HL-60 (cell line): ENCODE data around the gene SLAMF9.

ENCODE experiments used
- CTCF ChIP-seq: IDR thresholded peaks from one replicate; pipeline ENCODE4 v1.5.1; 2011; ENCODE audit warnings: low read length, control low read depth, inconsistent platforms; ENCODE audit not compliant: insufficient read depth
- GABPA ChIP-seq: IDR thresholded peaks from 2 replicates; pipeline ENCODE4 v1.6.1; 2012; ENCODE audit warnings: low read depth
- POLR2AphosphoS5 ChIP-seq: IDR thresholded peaks from 2 replicates; pipeline ENCODE4 v1.6.1; 2012; ENCODE audit warnings: low read depth
- REST ChIP-seq: IDR thresholded peaks from 2 replicates; pipeline ENCODE4 v1.6.1; 2012; ENCODE audit warnings: low read depth; ENCODE audit not compliant: insufficient replicate concordance
- SPI1 ChIP-seq: IDR thresholded peaks from 2 replicates; pipeline ENCODE4 v1.6.1; 2012; ENCODE audit warnings: low read depth, mild to moderate bottlenecking, borderline replicate concordance

GRCh38 chr1:159933347-159933746 lies 20.7 kb downstream of the SLAMF9 start:
- TF ChIP-seq CTCF, result no peak
- no peak for TF ChIP-seq POLR2AphosphoS5
- no peak for TF ChIP-seq REST
- no peak for TF ChIP-seq GABPA
- no peak for TF ChIP-seq SPI1
